H7 (cell line): ENCODE measurements around the gene GGA2. TPM values are rescaled to one million over a fixed set of nuclear protein-coding genes. Genes with fewer than 3 reads are reported as not detected.
"Not testable (repeated sequence)": the region's sequence is repeated elsewhere in the genome, so short reads cannot be mapped to it uniquely, and the experiment has no call there.

Experiments
- DNase-seq: peaks from one replicate; pipeline ENCODE4 v3.0.0; 2012
- H3K27me3 ChIP-seq: 2 replicates; pipeline ENCODE4 v1.6.0; 2011; ENCODE audit warnings: mild to moderate bottlenecking, low read length; ENCODE audit not compliant: control insufficient read depth, insufficient read depth
- H3K36me3 ChIP-seq: replicated peaks from 2 replicates; pipeline ENCODE4 v1.5.1; 2011; ENCODE audit warnings: low read length; ENCODE audit not compliant: control insufficient read depth, insufficient read depth
- H3K4me3 ChIP-seq: 2 replicates; pipeline ENCODE4 v1.5.1; 2011; ENCODE audit warnings: low read depth, mild to moderate bottlenecking, control low read depth, low read length, moderate library complexity; ENCODE audit not compliant: insufficient read depth
- total RNA-seq: library from RNA; depleted of rRNA; stranded (reverse); fragments of >200 nt; shearing (Covaris generic); gene quantifications from 2 replicates; pipeline ENCODE4 v1.2.3, GENCODE V29; 2014; rRNA removed

GGA2 gene, protein sequence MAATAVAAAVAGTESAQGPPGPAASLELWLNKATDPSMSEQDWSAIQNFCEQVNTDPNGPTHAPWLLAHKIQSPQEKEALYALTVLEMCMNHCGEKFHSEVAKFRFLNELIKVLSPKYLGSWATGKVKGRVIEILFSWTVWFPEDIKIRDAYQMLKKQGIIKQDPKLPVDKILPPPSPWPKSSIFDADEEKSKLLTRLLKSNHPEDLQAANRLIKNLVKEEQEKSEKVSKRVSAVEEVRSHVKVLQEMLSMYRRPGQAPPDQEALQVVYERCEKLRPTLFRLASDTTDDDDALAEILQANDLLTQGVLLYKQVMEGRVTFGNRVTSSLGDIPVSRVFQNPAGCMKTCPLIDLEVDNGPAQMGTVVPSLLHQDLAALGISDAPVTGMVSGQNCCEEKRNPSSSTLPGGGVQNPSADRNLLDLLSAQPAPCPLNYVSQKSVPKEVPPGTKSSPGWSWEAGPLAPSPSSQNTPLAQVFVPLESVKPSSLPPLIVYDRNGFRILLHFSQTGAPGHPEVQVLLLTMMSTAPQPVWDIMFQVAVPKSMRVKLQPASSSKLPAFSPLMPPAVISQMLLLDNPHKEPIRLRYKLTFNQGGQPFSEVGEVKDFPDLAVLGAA
- total RNA-seq: 23.2 and 34.1 TPM in 2 replicates

DNA sequence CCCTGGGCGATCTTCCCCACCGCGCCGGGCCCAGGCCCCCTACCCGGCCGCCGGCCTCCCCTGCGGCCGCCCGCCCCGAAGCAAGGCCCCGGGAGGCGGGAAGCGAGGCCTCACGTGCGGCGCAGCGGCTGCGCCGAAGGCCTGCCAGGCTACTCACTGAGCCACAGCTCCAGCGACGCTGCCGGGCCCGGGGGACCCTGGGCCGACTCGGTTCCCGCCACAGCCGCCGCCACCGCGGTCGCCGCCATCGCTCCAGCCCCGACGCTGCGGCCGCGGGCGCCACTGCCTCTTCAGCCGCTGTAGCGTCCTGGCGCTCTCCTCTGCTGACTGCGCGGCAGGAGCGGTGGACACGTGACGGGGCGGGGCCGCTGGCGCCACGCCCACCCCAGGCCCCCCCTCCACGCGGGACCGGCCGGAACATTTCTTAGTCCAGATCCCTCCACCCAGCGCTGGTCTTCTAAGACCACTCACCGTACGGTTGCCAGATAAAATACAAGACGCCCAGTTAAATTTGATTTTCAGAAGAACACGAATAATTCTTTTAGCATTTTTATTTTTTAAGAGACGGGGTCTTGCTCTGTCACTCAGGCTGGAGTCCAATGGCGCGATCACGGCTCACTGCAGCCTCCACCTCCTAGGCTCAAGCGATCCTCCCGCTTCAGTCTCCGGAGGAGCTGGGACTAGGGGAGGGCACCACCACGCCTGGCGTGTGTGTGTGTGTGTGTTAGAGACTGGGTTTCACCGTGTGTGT is at the start of gene GGA2:
Gene GGA2, minus strand, starts transcription at position 331 of the 751 bp plus-strand sequence. Its CDS starts 83 bp downstream, at position 248.
- H3K27me3 ChIP-seq: no peaks in the 10 kb centered on the region
- H3K4me3 ChIP-seq: peak within 1 kb of the TSS; percentile 68
- DNase-seq: peak; percentile 95
- no peaks in the 10 kb centered on the region; the same call in 1 of the 2 replicates for H3K36me3 ChIP-seq

DNA sequence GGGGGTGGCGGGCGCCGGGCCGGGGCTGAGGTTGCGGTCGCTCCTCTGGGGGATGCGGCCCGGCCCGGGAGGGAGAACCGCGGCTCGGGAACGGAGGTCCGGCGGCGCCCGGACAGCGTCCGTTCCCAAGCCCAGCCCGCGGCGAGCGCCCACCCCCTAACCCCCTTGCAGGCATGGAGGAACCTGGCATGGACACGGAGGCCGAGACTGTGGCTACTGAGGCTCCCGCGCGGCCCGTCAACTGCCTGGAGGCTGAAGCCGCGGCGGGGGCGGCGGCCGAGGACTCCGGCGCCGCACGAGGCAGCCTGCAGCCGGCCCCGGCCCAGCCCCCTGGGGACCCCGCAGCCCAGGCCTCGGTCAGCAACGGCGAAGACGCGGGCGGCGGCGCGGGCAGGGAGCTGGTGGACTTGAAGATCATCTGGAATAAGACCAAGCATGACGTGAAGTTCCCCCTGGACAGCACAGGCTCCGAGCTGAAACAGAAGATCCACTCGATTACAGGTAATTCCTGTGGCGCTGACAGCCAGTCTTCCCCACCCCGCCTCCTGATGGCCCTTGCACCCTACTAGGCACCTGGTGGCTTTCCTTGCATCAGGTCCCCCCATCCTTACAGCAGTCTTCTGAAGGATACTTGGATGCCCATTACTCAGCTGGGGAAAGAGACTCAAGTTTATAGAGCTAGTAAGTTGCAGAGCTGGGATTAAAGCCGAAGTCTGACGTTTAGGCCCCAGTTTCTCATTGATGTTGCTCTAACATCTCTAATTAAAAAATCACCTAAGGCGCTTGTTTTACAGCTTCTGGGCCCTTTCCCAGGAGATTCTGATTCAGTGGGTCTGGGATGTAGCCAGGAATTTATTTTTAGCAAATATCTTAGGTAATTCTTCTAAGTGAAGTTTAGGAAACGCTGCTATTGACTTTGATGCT is 47.7 kb upstream of the GGA2 start:
- DNase-seq: no peak
- Histone ChIP-seq H3K36me3 (peaks cover 23% of the 10 kb centered on the region), H3K4me3 (peak overlapping the region; percentile 88), H3K27me3 (no peaks in the 10 kb centered on the region)

DNA sequence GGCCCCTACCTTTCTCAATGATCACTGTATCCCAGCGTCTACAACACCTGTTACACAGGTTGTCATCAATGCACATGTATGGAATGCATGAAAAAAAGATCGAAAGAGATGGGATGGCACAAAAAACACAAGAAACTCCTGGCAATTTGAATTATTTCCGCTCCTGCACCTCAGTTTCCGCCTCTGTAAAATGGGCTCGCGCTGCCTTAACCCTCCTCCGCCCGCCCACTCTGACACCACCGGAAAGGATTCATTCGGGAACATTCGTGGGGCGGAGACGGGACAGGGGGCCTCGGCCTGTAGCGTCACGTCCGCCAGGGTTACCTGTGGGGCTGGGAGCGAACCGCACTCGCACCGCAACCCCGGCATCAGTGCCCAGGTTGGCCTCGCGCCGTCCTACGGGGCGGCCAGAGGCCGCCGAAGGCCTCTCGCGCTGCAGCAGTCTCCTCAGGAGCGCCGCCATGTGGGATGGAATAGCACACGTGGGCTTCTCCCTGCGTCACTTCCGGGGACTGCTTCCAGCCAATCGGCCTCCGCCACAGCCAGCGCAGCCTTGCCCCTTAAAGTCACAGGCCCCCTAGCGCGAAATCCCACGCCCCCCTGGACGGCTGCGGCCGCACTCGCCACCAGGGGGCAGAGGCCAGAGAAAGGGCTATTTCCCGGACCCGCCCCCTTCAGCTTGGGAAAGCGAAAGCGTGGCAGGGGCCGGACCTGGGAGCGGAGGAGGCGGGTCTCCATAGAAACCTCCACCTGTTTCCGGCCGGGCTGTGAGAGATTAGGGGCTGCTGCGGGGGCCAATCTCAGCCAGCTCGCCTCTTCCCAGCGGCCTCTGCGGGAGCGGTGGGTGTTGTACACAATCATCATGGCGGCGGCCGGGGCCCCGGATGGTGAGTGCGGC is 46.8 kb upstream of the GGA2 start, which contains the start of the genes EARS2 and UBFD1:
Gene EARS2, minus strand, starts transcription at position 470 of the 898 bp plus-strand sequence. Its CDS starts 7 bp downstream, at position 463.
Gene UBFD1, plus strand, starts transcription at position 847 of the 898 bp plus-strand sequence. Its CDS starts 16 bp downstream, at position 863.
- peaks cover 22% of the 10 kb centered on the region for H3K36me3 ChIP-seq
- H3K4me3 ChIP-seq: peak within 1 kb of the TSS; percentile 88
- H3K27me3 ChIP-seq: no peaks in the 10 kb centered on the region
- DNase-seq: peak; percentile 98

DNA sequence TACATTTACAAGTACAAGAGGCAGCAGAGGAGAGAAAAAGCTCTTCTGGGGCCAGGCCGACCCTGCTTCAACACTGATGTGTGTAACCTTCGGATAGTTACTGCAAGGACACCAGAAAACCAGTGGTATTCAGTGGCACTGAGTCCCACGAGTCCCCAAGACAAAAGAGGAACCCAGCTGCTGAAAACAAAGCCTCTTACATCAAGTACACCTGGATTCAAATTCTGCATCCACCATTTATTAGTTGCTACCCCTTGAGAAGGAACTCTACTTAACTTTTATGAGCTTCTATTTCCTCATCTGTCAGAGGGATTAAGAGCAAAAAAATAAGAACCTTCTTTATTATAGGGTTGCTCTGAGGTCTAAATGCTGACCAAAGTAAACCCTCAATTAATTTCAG is 44.2 kb upstream of the GGA2 start:
- no peak overlapping the region for H3K4me3 ChIP-seq

DNA sequence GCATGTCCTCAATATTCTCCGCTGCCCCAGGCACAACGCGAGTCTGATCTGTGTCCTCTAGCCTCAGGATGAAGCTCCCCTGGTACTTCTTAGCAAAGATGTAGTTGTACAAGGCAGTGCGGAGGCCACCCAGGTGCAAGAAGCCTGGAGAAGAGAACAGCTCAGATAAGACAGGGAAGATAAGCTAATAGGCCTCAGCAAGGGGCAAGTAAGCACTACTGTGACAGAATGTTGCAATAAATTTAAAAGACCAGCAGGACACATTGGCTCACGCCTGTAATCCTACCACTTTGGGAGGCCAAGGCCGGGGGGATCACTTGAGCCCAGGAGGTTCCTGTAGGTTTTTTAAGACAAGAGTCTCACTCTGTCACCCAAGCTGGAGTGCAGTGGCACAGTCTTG is 41.9 kb upstream of the GGA2 start:
- DNase-seq: no peak
- Histone ChIP-seq H3K27me3 (no peaks in the 10 kb centered on the region), H3K4me3 (no peak overlapping the region), H3K36me3 (peaks cover 26% of the 10 kb centered on the region)

More for the DNA sequence above, 44.2 kb upstream of the GGA2 start:
- Histone ChIP-seq H3K27me3 (no peaks in the 10 kb centered on the region), H3K36me3 (peaks cover 19% of the 10 kb centered on the region)
- no peak for DNase-seq

DNA sequence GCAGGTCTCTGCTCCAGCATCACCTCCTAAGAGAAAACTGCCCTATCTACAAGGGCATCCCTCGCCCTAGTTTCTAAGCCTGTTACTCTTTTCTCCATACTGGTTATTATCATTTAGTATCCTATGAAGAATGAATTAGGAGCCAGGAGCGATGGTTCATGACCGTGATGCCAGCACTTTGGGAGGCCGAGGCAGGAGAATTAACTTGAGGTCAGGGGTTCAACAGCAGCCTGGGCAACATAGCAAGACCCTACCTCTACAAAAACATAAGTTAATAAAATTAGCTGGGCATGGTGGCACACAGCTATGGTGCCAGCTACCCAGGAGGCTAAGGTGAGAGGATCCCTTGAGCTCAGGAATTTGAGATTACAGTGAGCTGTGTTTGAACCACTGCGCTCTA is 39.6 kb upstream of the GGA2 start:
- H3K27me3 ChIP-seq: no peaks in the 10 kb centered on the region
- H3K36me3 ChIP-seq: peaks cover 37% of the 10 kb centered on the region
- no peak overlapping the region for H3K4me3 ChIP-seq
- DNase-seq: no peak

GRCh38 chr16:23544436-23544835 is 34.1 kb upstream of the GGA2 start:
- DNase-seq: peak; percentile 14
- Histone ChIP-seq H3K4me3 (no peak overlapping the region), H3K36me3 (peaks cover 34% of the 10 kb centered on the region), H3K27me3 (no peaks in the 10 kb centered on the region)

DNA sequence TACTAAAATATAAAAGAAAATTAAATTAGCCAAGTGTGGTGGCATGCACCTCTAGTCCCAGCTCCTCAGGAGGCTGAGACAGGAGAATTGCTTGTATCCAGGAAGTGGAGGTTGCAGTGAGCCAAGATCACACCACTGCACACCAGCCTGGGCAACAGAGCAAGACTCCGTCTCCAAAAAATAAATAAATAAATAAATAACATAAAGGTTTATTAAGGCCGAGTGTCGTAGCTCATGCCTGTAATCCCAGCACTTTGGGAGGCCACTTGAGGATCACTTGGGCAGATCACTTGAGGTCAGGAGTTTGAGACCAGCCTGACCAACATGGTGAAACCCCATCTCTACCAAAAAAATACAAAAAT is 30.5 kb upstream of the GGA2 start:
- H3K36me3 ChIP-seq: peaks cover 24% of the 10 kb centered on the region
- DNase-seq, H3K27me3 ChIP-seq, H3K4me3 ChIP-seq: not testable (repeated sequence)

DNA sequence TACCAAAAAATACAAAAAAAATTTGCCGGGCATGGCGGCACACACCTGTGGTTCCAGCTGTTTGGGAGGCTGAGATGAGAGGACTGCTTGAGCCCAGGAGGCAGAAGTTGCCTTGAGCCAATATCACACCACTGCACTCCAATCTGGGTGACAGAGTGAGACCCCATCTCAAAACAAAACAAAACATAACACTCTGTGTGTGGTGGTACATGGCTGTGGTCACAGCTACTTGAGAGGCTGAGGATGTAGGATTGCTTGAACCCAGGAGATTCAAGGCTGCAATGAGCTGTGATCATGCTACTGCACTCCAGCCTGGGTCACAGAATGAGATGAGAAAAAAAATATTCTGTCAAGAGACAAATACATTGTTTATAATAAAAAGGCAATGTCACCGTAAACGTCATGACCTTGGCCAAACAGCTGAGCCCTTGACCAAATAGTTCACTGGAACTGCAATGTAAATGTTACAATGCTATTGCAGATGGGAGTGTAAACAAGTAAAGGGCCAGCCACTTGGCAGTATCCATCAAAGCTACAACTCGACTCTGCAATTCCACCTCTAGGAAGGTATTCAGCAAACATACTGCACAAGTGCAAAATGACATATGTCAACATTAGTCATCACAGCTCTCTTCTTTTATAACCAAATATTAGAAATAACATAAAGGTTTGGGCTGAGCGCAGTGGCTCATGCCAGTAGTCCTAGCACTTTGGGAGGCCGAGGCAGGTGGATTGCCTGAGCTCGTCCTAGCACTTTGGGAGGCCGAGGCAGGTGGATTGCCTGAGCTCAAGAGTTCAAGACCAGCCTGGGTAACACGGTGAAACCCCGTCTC is 29.9 kb upstream of the GGA2 start:
- no peaks in the 10 kb centered on the region for H3K27me3 ChIP-seq
- peaks cover 22% of the 10 kb centered on the region for H3K36me3 ChIP-seq
- H3K4me3 ChIP-seq: no peak overlapping the region
- DNase-seq: no peak

GRCh38 chr16:23538919-23539278 is 28.6 kb upstream of the GGA2 start:
- DNase-seq: no peak
- Histone ChIP-seq H3K4me3 (no peak overlapping the region), H3K36me3 (peaks cover 22% of the 10 kb centered on the region), H3K27me3 (no peaks in the 10 kb centered on the region)

- Histone ChIP-seq H3K4me3 (no peak overlapping the region), H3K27me3 (no peaks in the 10 kb centered on the region), H3K36me3 (peaks cover 28% of the 10 kb centered on the region)
- DNase-seq: no peak
Measured at GRCh38 chr16:23537390-23537789, 27.1 kb upstream of the GGA2 start.

- H3K27me3 ChIP-seq: no peaks in the 10 kb centered on the region
- H3K36me3 ChIP-seq: peaks cover 29% of the 10 kb centered on the region
- no peak for DNase-seq
- no peak overlapping the region for H3K4me3 ChIP-seq
Measured at GRCh38 chr16:23535901-23536300, 25.6 kb upstream of the GGA2 start.
